Measurements from ENCODE around the gene TFF3. TPM values are rescaled to one million over a fixed set of nuclear protein-coding genes. Genes with fewer than 3 reads are reported as not detected.

TFF3 gene
- total and polyA plus RNA-seq, 2 of the 13 experiments (the other 11 are each of a cell fraction or from before 2014, with no cell fraction given) = 14.2 to 26.9 TPM

DNA sequence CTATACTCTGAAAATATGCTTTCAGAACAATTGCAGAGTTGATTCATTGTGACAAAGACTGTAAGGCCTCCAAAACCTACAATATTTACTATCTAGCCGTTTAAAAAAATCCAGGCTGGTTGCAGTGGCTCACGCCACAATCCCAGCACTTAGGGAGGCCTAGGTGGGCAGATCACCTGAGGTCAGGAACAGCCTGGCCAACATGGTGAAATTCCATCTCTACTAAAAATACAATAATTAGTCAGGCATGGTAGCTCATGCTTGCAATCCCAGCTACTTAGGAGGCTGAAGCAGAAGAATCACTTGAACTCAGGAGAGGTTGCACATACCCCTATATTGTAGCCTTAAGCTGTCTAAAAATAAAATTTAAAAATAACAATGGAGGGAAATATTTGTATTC, 40.8 kb upstream of the TFF3 start:
- Histone ChIP-seq H2AFZ (ENCODE audit: low read length) (no peak overlapping the region), H3K4me3 (replicated peaks in 1 of 3; ENCODE audit: insufficient read depth in 1 of 3, low read depth in 2 of 3, low read length in 3 of 3) (no peak overlapping the region), H3K9me3 (ENCODE audit: low read length) (no peaks in the 10 kb centered on the region; the same call in 1 of the 2 replicates), H3K9ac (ENCODE audit: insufficient read depth, low read depth, low read length) (no peak overlapping the region), H3K27ac (ENCODE audit: extremely low read length, insufficient read depth, low read length) (no peak overlapping the region), H3K4me1 (ENCODE audit: insufficient read depth, low read length) (peaks cover 15% of the 10 kb centered on the region), H3K36me3 (replicated peaks in 1 of 2; ENCODE audit: control insufficient read depth in 1 of 2, insufficient read depth in 2 of 2, low read length in 2 of 2) (no peaks in the 10 kb centered on the region), H3K4me2 (ENCODE audit: low read depth, low read length) (no peak overlapping the region), H3K27me3 (ENCODE audit: control insufficient read depth in 1 of 2, insufficient read depth in 2 of 2, low read length in 2 of 2) (peaks cover 0 to 8% of the 10 kb centered on the region in 2 experiments; a peak in 3 of 5 replicates), H4K20me1 (ENCODE audit: insufficient read depth, low read length) (no peaks in the 10 kb centered on the region), H3K79me2 (ENCODE audit: insufficient read depth, low read length) (no peaks in the 10 kb centered on the region)
- in situ Hi-C loops (cut with HindIII; ENCODE audit: extremely low pct_ligation_motif_present, low pct_unique_long_range_greater_than_20kb) (no loop called here), intact Hi-C loops (cut with micrococcal nuclease; ENCODE audit: unreplicated experiment) (no loop called here)
- TF ChIP-seq RBM22 (optimal IDR thresholded peaks at IDR 0.05; ENCODE audit: low read length) (no peak), HNRNPLL (IDR thresholded peaks at IDR 0.05; ENCODE audit: low read depth, low read length, poor library complexity, severe bottlenecking) (no peak), HOXD1 (CRISPR knock-in tag; IDR thresholded peaks at IDR 0.05) (no peak), SP5 (CRISPR knock-in tag; IDR thresholded peaks at IDR 0.05; ENCODE audit: borderline replicate concordance, low read depth) (no peak), ZNF549 (CRISPR knock-in tag; IDR thresholded peaks at IDR 0.05) (no peak), FOXM1 (CRISPR knock-in tag; IDR thresholded peaks at IDR 0.05) (no peak), PRMT3 (CRISPR knock-in tag; IDR thresholded peaks at IDR 0.05; ENCODE audit: borderline replicate concordance, low read depth) (no peak)
- TF ChIP-seq, protein P1, sequence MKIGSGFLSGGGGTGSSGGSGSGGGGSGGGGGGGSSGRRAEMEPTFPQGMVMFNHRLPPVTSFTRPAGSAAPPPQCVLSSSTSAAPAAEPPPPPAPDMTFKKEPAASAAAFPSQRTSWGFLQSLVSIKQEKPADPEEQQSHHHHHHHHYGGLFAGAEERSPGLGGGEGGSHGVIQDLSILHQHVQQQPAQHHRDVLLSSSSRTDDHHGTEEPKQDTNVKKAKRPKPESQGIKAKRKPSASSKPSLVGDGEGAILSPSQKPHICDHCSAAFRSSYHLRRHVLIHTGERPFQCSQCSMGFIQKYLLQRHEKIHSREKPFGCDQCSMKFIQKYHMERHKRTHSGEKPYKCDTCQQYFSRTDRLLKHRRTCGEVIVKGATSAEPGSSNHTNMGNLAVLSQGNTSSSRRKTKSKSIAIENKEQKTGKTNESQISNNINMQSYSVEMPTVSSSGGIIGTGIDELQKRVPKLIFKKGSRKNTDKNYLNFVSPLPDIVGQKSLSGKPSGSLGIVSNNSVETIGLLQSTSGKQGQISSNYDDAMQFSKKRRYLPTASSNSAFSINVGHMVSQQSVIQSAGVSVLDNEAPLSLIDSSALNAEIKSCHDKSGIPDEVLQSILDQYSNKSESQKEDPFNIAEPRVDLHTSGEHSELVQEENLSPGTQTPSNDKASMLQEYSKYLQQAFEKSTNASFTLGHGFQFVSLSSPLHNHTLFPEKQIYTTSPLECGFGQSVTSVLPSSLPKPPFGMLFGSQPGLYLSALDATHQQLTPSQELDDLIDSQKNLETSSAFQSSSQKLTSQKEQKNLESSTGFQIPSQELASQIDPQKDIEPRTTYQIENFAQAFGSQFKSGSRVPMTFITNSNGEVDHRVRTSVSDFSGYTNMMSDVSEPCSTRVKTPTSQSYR (CRISPR knock-in tag; IDR thresholded peaks at IDR 0.05; ENCODE audit: borderline replicate concordance) = no peak
- ChIA-PET POLR2A (no interaction called here), CTCF (ENCODE audit: low intra/inter-chr PET ratio, low total read pairs) (no interaction called here)
- FAIRE-seq (no peak), ATAC-seq (no peak), DNase-seq (ENCODE audit: low spot score) (no peak)
- 25% methylated on average over 2 of the region's 2 CpGs for WGBS (ENCODE audit: low lambda C conversion rate)
- BruUV-seq (replicated peaks) = no TSS peak
